Measurements from ENCODE around the gene MAML1. TPM values are rescaled to one million over a fixed set of nuclear protein-coding genes. Genes with fewer than 3 reads are reported as not detected.

The MAML1 gene
- total RNA-seq, 1 experiment from 2014 or later, result 34.0 TPM

- Histone ChIP-seq H3K9me2 (ENCODE audit: insufficient read depth) (no peaks in the 10 kb centered on the region), H3K27me3 (ENCODE audit: insufficient read depth, low read depth) (no peaks in the 10 kb centered on the region), H3K36me3 (ENCODE audit: low read depth) (peaks cover 51% of the 10 kb centered on the region), H3K27ac (peak overlapping the region; percentile 100; the same call in 1 of the 2 replicates), H2AFZ (no peak overlapping the region), H3K4me2 (peak overlapping the region; percentile 100), H3K4me1 (replicated peaks; ENCODE audit: insufficient read depth) (peaks cover 54% of the 10 kb centered on the region), H3F3A (ENCODE audit: insufficient read depth, low read depth) (peaks cover 82% of the 10 kb centered on the region), H4K20me1 (ENCODE audit: insufficient read depth) (peaks cover 58% of the 10 kb centered on the region), H3K79me2 (ENCODE audit: low read depth) (peaks cover 75% of the 10 kb centered on the region), H3K4me3 (peak overlapping the region; percentile 98), H3K9me3 (ENCODE audit: insufficient read depth, low read depth) (no peaks in the 10 kb centered on the region)
- intact Hi-C loops (cut with micrococcal nuclease; ENCODE audit: unreplicated experiment), result no loop called here
- no peak for DNase-seq
- TF ChIP-seq CTCF (conservative IDR thresholded peaks at IDR 0.05) (no peak), EZH2 (IDR thresholded peaks at IDR 0.05; ENCODE audit: low read depth) (no peak)
- ChIA-PET POLR2A (ENCODE audit: unreplicated experiment) (interaction anchor here (0.5 to 0.7 kb wide), 13 partner anchors 10 to 241 kb away, joined by 3 to 23 read pairs (median 4); partner anchors contain the start of gene HNRNPH1), CTCF (interaction anchor here (0.6 kb wide), 1 partner anchor 118 kb away, joined by 4 read pairs; no protein-coding TSS in a partner anchor)
- no TSS peak for BruUV-seq (replicated peaks)
Observed at GRCh38 chr5:179822444-179822990, 89.9 kb downstream of the MAML1 start.

GRCh38 chr5:179823937-179824744 is 91.5 kb downstream of the MAML1 start:
- no TSS peak for BruUV-seq (replicated peaks)
- Histone ChIP-seq H4K20me1 (ENCODE audit: insufficient read depth) (peaks cover 74% of the 10 kb centered on the region), H3K9me3 (ENCODE audit: insufficient read depth, low read depth) (no peaks in the 10 kb centered on the region), H3F3A (ENCODE audit: insufficient read depth, low read depth) (peaks cover 88% of the 10 kb centered on the region), H3K9me2 (ENCODE audit: insufficient read depth) (no peaks in the 10 kb centered on the region), H3K4me2 (peak overlapping the region; percentile 100), H3K36me3 (ENCODE audit: low read depth) (peaks cover 66% of the 10 kb centered on the region), H3K27ac (no peak overlapping the region), H3K4me1 (replicated peaks; ENCODE audit: insufficient read depth) (peaks cover 47% of the 10 kb centered on the region), H2AFZ (no peak overlapping the region), H3K79me2 (ENCODE audit: low read depth) (peaks cover 91% of the 10 kb centered on the region), H3K4me3 (peak overlapping the region; percentile 34; the same call in 1 of the 2 replicates), H3K27me3 (ENCODE audit: insufficient read depth, low read depth) (no peaks in the 10 kb centered on the region)
- intact Hi-C loops (cut with micrococcal nuclease; ENCODE audit: unreplicated experiment), result no loop called here
- ChIA-PET CTCF (no interaction called here), POLR2A (ENCODE audit: unreplicated experiment) (no interaction called here)
- TF ChIP-seq CTCF (conservative IDR thresholded peaks at IDR 0.05) (no peak), EZH2 (IDR thresholded peaks at IDR 0.05; ENCODE audit: low read depth) (no peak)
- DNase-seq, result no peak

GRCh38 chr5:179824745-179825112 is 92.1 kb downstream of the MAML1 start:
- no TSS peak for BruUV-seq (replicated peaks)
- intact Hi-C loops (cut with micrococcal nuclease; ENCODE audit: unreplicated experiment), result no loop called here

More at GRCh38 chr5:179824745-179825112, 92.1 kb downstream of the MAML1 start:
- Histone ChIP-seq H3K79me2 (ENCODE audit: low read depth) (peaks cover 96% of the 10 kb centered on the region), H3K4me2 (peak overlapping the region; percentile 100), H3K9me2 (ENCODE audit: insufficient read depth) (no peaks in the 10 kb centered on the region), H3K27me3 (ENCODE audit: insufficient read depth, low read depth) (no peaks in the 10 kb centered on the region), H3K4me1 (replicated peaks; ENCODE audit: insufficient read depth) (peaks cover 45% of the 10 kb centered on the region), H2AFZ (no peak overlapping the region), H3K9me3 (ENCODE audit: insufficient read depth, low read depth) (no peaks in the 10 kb centered on the region), H3K36me3 (ENCODE audit: low read depth) (peaks cover 71% of the 10 kb centered on the region), H4K20me1 (ENCODE audit: insufficient read depth) (peaks cover 78% of the 10 kb centered on the region), H3K4me3 (no peak overlapping the region), H3K27ac (no peak overlapping the region), H3F3A (ENCODE audit: insufficient read depth, low read depth) (peaks cover 91% of the 10 kb centered on the region)
- no peak for TF ChIP-seq EZH2 (IDR thresholded peaks at IDR 0.05; ENCODE audit: low read depth)
- no peak for TF ChIP-seq CTCF (conservative IDR thresholded peaks at IDR 0.05)
- DNase-seq, result no peak
- ChIA-PET CTCF (no interaction called here), POLR2A (ENCODE audit: unreplicated experiment) (no interaction called here)

All from PC-9 (cell line).